Eye (tissue), 1 donor: ENCODE data around the gene DOCK4.
"Not testable (repeated sequence)": the region's sequence is repeated elsewhere in the genome, so short reads cannot be mapped to it uniquely, and the experiment has no call there.

Experiments
- DNase-seq: peaks from one replicate; pipeline ENCODE4 v3.0.0-alpha.2; 2015

The DOCK4 gene

GRCh38 chr7:112206238-112206990, at the start of gene DOCK4, which contains the start of gene ZNF277:
Gene DOCK4, minus strand, starts transcription at chr7:112206399. Its CDS starts 261 bp downstream, at chr7:112206138.
Gene ZNF277, plus strand, starts transcription at chr7:112206695. Its CDS starts 22 bp downstream, at chr7:112206717.
- peak; percentile 100 for DNase-seq

GRCh38 chr7:112255388-112255720, 49.2 kb upstream of the DOCK4 start:
- DNase-seq, result no peak

GRCh38 chr7:112254709-112255387, 48.6 kb upstream of the DOCK4 start:
- DNase-seq, result no peak

- DNase-seq, result no peak
Measured at GRCh38 chr7:112254156-112254555, 48.0 kb upstream of the DOCK4 start.

- DNase-seq, result no peak
Measured at GRCh38 chr7:112252691-112253090, 46.5 kb upstream of the DOCK4 start.

GRCh38 chr7:112252141-112252540, 45.9 kb upstream of the DOCK4 start:
- DNase-seq, result no peak

- not testable (repeated sequence) for DNase-seq
Measured at GRCh38 chr7:112249967-112250366, 43.8 kb upstream of the DOCK4 start.

GRCh38 chr7:112248598-112248997, 42.4 kb upstream of the DOCK4 start:
- DNase-seq, result no peak

- DNase-seq, result no peak
Measured at GRCh38 chr7:112238852-112239610, 32.8 kb upstream of the DOCK4 start.

GRCh38 chr7:112238330-112238729, 32.1 kb upstream of the DOCK4 start:
- DNase-seq, result no peak

GRCh38 chr7:112236597-112236996, 30.4 kb upstream of the DOCK4 start:
- no peak for DNase-seq

GRCh38 chr7:112234147-112234546, 27.9 kb upstream of the DOCK4 start:
- no peak for DNase-seq

- no peak for DNase-seq
Measured at GRCh38 chr7:112233048-112233697, 27.0 kb upstream of the DOCK4 start.

GRCh38 chr7:112232212-112232978, 26.2 kb upstream of the DOCK4 start:
- DNase-seq, result no peak

- no peak for DNase-seq
Measured at GRCh38 chr7:112228632-112229031, 22.4 kb upstream of the DOCK4 start.

GRCh38 chr7:112226701-112227276, 20.6 kb upstream of the DOCK4 start:
- no peak for DNase-seq

- DNase-seq, result no peak
Measured at GRCh38 chr7:112225006-112225405, 18.8 kb upstream of the DOCK4 start.

- DNase-seq, result no peak
Measured at GRCh38 chr7:112224186-112224585, 18.0 kb upstream of the DOCK4 start.

GRCh38 chr7:112223310-112223709, 17.1 kb upstream of the DOCK4 start:
- no peak for DNase-seq

- DNase-seq, result no peak
Measured at GRCh38 chr7:112220877-112221434, 14.8 kb upstream of the DOCK4 start.

GRCh38 chr7:112215787-112216186, 9.6 kb upstream of the DOCK4 start:
- no peak for DNase-seq

- no peak for DNase-seq
Measured at GRCh38 chr7:112214883-112215282, 8.7 kb upstream of the DOCK4 start.
